HG03520 (cell line): ENCODE measurements around the gene SLC34A1.

ENCODE experiments used
- ATAC-seq: cut with Tn5 transposase; IDR thresholded peaks from one replicate; pipeline ENCODE4 v1.9.1; 2021; ENCODE audit warnings: mild to moderate bottlenecking, moderate library complexity; ENCODE audit not compliant: unreplicated experiment

SLC34A1 gene

GRCh38 chr5:177385720-177386119 is 1.5 kb downstream of the SLC34A1 start:
- no peak for ATAC-seq

GRCh38 chr5:177386542-177386941 is 2.3 kb downstream of the SLC34A1 start:
- no peak for ATAC-seq

DNA sequence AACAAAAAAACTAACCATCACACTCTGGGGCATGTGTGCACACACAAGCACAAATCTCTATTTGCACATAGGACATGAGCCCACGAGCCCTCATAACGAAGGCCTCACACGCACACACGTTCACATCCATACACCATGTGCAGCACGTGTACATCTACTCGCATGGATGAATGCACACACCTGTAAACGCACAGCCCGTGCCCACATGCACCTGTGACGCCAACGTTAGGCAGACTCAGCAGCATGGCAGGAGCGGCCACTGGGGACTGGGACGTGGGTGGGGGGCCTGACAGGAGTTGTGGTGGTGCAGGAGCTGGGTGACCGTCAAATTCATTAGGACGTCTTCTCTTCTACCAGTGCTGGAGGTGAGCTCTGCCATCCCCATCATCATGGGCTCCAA is 3.2 kb downstream of the SLC34A1 start:
- ATAC-seq: no peak

GRCh38 chr5:177388521-177389052 is 4.4 kb downstream of the SLC34A1 start:
- no peak for ATAC-seq

- peak; percentile 48 for ATAC-seq
Measured at GRCh38 chr5:177389241-177390169, 5.3 kb downstream of the SLC34A1 start.

DNA sequence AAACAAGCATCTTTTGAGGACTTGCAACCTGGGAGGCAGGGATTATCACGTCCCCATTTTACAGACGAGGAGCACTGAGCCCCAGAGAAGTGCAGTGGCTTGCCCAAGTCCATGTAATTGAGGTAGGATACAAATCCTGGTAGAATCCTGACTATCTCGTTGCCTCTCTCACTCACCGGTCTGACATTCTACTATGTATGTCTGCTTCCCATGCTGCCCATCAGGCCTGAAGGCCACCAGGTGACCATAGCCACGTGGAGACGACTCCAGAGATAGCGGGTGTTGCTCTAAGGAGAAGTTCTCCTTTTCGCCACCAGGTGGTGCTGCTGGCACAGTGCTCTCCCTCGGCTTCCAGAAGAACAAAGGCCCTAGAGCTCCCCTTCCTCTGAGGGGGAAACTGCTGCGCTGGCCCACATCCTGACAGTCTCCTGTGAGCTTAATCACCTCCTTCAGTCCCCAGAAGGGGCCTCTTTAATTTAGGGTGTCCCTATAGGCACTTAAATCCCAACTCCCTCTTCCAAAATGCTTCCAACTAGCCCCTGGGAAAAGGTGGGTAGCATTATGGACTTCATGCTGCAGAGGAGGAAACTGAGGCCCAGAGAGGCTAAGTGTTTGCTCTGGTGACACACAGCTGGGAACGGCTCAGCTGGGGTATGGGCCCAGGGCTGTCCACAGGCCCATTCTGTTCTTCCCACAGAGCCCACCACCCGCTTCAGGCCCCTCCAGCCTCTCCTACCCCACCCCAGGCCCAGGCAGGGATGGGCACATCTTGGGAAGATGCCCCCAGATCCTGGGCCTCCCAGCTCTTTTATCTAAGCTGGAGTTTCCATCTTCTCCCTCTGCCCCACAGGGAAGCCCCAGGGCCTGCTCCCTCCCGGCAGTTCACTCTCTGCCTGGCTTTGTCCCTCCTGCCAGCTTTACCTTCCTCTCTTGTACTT is 6.4 kb downstream of the SLC34A1 start:
- peak; percentile 50 for ATAC-seq

- ATAC-seq: no peak
Measured at GRCh38 chr5:177392765-177393164, 8.5 kb downstream of the SLC34A1 start.

- ATAC-seq: no peak
Measured at GRCh38 chr5:177393206-177393765, 9.1 kb downstream of the SLC34A1 start.

DNA sequence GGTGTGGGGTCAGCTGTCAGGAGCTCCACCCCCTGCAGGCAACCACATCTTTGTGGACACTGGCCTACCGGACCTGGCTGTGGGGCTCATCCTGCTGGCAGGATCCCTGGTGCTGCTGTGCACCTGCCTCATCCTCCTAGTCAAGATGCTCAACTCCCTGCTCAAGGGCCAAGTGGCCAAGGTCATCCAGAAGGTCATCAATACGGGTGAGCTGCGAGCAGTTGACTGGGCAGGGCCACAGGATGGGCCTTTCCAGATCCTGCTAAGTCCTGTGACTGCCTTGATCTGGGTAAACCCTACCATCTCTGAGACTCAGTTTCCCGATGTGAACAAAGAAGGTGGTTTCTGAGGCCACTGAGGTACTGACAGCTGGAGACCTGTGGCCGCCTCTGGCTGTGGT is 9.8 kb downstream of the SLC34A1 start:
- no peak for ATAC-seq

GRCh38 chr5:177396078-177396477 is 11.8 kb downstream of the SLC34A1 start:
- ATAC-seq: no peak

DNA sequence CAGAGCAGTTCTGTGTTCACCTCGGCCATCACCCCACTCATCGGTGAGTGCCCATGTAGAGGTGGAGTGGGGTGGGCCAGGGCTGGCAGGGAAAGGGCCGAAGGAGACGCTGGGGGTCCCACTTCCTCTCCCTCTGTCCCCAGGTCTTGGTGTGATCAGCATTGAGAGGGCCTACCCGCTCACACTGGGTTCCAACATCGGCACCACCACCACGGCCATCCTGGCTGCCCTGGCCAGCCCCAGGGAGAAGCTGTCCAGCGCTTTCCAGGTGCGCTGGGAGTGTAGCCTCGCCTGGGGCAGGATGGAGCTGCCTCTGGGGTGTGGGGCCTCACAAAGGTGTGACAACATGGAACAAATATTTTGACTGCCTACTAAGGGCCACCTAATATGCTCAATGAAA is 12.6 kb downstream of the SLC34A1 start:
- ATAC-seq: no peak

DNA sequence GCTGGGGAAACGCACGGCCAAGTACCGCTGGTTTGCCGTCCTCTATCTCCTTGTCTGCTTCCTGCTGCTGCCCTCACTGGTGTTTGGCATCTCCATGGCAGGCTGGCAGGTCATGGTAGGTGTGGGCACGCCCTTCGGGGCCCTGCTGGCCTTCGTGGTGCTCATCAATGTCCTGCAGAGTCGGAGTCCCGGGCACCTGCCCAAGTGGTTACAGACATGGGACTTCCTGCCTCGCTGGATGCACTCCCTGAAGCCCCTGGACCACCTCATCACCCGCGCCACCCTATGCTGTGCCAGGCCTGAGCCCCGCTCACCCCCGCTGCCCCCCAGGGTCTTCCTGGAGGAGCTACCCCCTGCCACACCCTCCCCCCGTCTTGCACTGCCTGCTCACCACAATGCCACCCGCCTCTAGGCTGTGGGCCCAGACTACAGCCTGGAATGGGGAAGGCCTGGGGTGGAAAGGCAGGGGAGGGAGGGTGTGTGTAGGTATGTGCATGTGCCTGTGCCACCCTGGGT is 13.7 kb downstream of the SLC34A1 start:
- ATAC-seq: no peak

DNA sequence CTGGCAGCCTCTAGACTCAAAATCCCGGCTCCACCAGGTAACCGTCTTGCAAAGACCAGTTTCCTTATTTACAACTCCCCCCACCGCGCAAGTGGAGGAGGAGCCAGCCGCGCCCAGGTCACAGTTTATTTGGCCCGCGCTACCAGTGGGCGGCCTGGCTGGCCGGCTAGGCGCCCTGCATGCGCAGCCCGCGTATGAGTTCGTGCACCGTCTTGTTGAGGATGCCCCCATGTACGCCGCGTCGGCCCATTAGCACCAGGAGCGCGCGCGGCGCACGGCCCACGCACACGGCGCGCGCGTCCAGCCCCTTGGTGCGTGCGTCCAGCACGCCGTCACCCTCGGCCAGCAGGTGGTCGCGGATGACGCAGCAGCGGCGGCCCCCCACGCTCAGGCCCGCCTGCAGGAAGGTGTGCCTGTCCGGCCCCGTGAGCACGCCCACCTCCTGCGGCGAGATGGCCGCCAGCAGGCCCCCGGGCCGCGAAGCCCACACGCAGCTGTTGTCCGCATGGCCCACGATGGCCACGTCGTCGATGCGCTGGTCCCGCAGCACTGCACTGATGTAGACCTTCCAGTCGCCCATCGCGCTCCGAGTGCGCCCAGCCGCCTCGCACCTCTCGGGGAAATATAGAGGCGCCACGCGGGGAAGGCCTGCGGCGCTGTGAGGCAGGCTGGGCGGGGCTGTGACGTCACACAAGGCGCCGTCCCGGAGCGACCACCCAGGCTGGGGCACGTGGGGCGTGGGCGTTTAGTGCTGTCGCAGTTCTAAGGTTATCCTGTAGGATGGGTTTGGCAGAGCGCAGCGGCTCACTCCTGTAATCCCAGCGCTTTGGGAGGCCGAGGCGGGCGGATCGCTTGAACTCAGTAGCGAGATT is 16.0 kb downstream of the SLC34A1 start, which contains the start of gene PFN3:
PFN3 (minus strand) TSS at position 665 of the 872 bp plus-strand sequence; CDS start at position 580, 85 bp downstream.
- ATAC-seq: no peak

- ATAC-seq: no peak
Measured at GRCh38 chr5:177402271-177403043, 18.2 kb downstream of the SLC34A1 start.

GRCh38 chr5:177403102-177403791 is 19.0 kb downstream of the SLC34A1 start:
- peak; percentile 16 for ATAC-seq

DNA sequence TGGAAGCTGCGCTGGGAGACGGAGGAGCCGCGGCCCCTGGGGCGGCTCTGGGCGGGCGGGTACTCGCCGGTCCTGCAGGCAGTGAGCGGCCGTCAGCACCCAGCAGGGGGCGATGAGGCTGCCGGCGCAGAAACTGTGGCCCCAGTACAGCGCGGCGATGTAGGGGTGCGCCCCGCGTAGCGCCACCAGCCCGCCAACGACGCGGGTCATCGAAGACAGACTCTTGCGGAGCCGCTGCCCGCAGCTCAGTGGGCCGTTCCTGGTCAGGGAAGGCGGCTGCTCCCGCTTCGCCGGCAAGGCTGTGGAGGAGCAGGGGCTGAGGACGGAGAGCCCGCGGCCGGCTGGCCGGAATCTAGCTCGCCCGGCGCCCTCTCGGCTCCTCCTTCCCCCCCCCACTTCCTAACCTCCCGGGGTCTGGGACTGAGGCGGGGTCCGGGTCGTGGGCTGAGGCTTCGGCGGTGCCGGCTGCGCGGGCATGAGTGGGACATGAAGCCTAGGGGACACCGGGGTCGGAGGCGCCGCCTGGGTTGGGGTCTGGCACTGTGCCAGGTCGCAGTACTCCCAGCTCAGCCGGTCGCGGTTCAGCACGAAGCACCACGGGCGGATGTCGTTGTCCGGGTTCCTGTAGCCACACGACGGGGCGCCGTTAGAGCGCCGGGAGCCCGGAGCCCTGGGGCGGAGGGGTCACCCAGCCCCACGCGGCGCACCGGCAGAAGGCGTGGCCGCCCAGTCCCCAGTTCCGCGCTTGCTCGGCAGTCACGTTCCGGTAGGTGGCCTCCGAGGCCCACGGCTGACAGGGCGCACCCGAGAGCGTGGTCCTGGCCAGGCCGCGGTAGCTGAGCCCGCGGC is 19.8 kb downstream of the SLC34A1 start:
- peak; percentile 71 for ATAC-seq

- ATAC-seq: no peak
Measured at GRCh38 chr5:177404641-177405179, 20.5 kb downstream of the SLC34A1 start.
